Measurements from ENCODE around the gene DGKG.

DGKG gene

DNA sequence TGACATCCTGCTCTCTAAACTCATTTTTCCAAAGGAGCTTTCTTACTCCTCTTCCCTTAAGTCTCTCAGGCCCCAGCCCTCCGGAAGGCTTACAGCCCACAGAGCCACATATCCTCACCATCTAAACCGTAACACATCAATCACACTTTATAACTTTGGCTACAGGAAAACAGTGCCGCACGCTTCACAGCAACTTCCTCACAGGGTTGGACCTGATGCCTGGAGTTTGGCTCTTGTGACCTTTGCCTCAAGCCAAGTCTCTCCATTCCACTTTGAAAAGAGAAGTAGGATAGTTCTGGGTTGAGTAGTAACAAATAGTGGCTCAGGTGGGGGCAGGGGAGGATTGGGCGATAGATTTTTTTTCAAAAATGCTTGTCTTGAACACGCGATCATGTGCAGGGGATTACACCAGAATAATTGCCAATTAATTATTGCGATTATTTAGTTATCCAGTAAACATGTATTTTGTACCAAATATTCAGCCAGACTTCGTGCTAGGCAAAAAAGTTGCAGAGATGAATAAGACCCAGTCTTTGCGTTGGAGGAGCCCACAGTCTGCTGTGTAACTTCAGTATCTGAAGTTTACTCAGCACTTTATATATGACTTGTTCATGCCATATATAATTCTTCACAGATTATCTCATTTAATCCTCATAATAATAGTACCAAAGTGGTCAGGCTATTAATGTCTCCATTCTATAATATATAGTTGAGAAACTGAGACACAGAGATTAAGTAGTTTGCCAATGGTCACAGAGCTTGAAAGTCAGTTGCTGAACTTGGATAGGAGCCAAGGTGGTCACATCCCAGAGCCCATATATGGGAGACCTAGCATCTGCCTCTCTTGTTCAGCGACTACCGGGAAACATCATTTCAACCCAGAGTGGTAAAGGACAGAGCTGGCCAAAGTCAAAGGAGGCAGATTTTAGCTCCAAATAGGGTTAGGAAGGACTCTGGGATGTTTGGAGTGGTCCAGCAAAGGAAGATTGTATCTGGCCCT lies 250.8 kb downstream of the DGKG start:
- Mint-ChIP-seq H3K9me3 (no peaks in the 10 kb centered on the region), H3K36me3 (ENCODE audit: low read depth) (no peaks in the 10 kb centered on the region), H3K4me1 (peaks cover 31% of the 10 kb centered on the region), H3K27ac (peak overlapping the region in 2 of 3 experiments; percentile 40 to 48), H3K27me3 (ENCODE audit: low read depth) (peaks cover 85% of the 10 kb centered on the region), H3K4me3 (peak overlapping the region; percentile 85 to 90 (median 88))
- TF ChIP-seq, protein P1, sequence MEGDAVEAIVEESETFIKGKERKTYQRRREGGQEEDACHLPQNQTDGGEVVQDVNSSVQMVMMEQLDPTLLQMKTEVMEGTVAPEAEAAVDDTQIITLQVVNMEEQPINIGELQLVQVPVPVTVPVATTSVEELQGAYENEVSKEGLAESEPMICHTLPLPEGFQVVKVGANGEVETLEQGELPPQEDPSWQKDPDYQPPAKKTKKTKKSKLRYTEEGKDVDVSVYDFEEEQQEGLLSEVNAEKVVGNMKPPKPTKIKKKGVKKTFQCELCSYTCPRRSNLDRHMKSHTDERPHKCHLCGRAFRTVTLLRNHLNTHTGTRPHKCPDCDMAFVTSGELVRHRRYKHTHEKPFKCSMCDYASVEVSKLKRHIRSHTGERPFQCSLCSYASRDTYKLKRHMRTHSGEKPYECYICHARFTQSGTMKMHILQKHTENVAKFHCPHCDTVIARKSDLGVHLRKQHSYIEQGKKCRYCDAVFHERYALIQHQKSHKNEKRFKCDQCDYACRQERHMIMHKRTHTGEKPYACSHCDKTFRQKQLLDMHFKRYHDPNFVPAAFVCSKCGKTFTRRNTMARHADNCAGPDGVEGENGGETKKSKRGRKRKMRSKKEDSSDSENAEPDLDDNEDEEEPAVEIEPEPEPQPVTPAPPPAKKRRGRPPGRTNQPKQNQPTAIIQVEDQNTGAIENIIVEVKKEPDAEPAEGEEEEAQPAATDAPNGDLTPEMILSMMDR (IDR thresholded peaks at IDR 0.05; ENCODE audit: unreplicated experiment in 3 of 3) = no peak

DNA sequence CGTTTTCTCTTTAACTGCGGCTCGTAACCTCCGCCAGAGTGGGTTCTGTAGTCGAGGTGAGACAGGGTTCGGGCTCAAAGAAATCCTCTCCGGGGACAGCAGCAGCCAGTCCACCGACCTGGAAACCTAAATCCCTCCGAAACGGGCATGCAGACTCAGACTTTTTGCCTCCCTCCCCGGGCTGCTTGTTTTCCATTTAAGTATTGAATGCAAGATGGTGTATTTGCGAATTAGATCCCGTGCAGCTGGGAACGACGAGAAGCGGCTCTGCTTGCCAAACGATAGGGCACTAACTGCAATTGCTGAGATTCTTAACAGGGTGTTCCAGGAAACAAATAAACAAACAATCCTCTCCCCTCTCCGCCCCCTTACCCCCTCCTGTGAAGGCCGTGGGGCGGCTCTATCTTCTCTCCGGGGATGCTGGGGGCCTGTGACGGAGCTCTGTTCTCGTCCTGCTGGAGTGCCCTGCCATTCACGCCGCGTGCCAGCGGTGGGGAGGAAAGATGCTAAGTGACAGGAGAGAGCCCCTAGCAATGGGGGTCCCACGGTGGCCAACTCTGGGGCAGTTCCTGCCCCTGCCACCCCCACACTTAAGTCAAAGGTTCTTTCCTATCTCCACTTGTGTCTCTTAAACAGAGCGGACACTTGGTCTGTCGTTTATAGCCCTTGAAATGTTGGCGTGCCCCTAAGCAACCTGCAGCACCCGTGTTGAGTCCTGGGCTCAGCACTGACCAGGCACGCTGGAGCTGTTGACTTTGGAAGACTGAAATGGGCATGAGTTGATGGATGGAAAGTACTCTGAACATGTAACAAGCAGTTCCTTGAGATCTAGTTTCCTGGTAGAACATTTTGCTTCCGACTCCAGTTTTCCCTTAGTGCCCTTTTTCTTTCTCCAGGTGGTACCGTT lies 251.9 kb downstream of the DGKG start:
- Mint-ChIP-seq H3K9me3 (no peaks in the 10 kb centered on the region), H3K27ac (peak overlapping the region in 2 of 3 experiments; percentile 48 to 51), H3K27me3 (ENCODE audit: low read depth) (peaks cover 83% of the 10 kb centered on the region), H3K36me3 (ENCODE audit: low read depth) (no peaks in the 10 kb centered on the region), H3K4me3 (peak overlapping the region; percentile 85 to 90 (median 88)), H3K4me1 (peaks cover 36% of the 10 kb centered on the region)
- TF ChIP-seq, protein P1 (IDR thresholded peaks at IDR 0.05; ENCODE audit: unreplicated experiment in 3 of 3) = no peak

DNA sequence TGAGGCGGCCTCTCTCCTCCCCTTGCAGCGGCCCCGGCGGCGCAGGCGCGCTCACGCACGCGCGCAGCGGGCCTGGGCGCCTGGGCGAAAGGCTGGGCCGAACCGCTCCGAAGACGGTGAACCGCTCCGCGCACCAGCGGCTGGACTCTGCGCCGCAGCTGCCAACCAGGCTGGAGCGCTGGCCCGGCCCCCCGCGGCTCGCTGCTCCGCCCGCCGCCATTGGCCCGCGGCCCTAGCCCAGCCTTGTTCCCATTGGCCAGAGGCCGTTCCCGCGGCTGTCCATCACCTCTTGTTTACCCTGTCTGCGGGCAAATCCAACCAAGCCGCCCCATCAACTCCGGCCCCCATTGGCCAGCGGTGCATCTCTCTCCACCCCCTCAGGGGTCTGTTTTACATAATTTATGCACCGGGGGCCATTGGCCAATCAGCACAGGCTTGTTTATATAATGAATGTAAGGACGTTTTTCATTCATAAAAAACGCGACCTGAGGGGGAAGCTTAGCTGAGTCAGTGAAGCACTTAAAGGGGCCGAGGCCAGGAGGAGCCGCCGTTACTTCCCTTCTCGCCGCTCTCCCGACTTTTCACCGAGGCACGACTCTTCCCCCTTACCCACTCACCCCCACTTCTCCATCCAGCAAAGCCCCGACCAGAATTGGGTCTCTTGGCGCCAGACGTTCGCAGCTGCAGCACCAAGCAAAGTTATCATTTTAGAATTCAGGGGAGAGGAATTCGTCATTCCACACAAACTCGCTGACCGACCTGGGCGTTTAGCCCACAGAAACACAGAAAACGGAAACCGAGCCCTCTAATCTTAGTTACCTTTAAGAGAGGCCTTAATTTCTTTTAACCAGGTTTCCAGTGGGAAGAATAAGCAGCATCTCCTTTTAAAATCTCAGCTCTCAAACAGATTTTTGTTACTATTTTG lies 252.8 kb downstream of the DGKG start, which contains the start of gene ETV5:
TSS of gene ETV5 (minus strand) at position 149 of the 925 bp plus-strand sequence. CDS start 3,221 bp downstream, outside the sequence.
- no peaks in the 10 kb centered on the region for H3K36me3 Mint-ChIP-seq (ENCODE audit: low read depth)
- peak within 1 kb of the TSS; percentile 85 to 90 (median 88) for H3K4me3 Mint-ChIP-seq
- TF ChIP-seq, protein P1 (IDR thresholded peaks at IDR 0.05; ENCODE audit: unreplicated experiment in 3 of 3) = no peak
- peaks cover 75% of the 10 kb centered on the region for H3K27me3 Mint-ChIP-seq (ENCODE audit: low read depth)
- no peaks in the 10 kb centered on the region for H3K9me3 Mint-ChIP-seq
- H3K27ac Mint-ChIP-seq = peak within 1 kb of the TSS; percentile 48 to 77 (median 51)
- peaks cover 38% of the 10 kb centered on the region for H3K4me1 Mint-ChIP-seq

DNA sequence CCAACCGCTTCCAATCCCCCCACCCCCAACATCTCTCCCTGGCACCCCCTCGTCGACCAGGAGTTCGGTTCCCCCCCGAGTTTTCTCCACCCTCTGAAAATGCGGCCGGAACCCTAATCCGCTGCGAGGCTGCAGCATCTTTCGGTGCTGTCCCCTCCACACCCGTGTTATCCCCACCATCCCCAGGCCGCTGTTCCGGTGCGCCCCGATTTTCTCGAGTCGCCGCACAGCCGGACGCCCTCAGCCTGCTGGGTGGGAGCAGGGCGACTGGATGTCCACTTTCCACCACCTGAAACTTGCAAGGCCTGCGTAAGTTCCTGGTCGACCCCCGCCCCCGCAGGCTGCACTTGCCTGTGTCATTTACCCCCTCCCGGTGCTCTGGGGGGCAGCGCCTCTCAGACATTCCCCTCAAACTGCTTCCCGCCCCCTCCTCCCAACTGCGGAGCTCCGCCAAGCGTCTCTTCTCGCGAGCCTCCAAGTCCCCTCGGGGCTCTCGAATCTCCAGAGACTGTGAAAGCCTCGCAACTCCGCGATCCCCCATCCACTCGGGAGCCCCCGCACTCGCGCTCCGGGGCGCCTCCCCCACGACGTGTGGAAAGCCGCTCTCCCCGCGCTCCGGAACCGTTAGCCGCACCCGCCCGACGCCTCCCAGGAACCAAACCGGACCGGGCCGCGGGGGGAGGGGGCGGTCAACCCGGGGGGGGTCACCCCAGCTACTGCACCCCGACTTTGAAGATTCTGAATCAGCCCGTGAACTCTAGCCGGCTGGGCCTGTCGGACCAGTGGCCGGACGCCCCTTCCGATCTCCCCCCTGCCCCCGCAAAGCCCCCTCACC lies 253.7 kb downstream of the DGKG start:
- TF ChIP-seq, protein P1 (IDR thresholded peaks at IDR 0.05; ENCODE audit: unreplicated experiment in 3 of 3) = no peak
- no peaks in the 10 kb centered on the region for H3K36me3 Mint-ChIP-seq (ENCODE audit: low read depth)
- peaks cover 75% of the 10 kb centered on the region for H3K27me3 Mint-ChIP-seq (ENCODE audit: low read depth)
- no peaks in the 10 kb centered on the region for H3K9me3 Mint-ChIP-seq
- H3K4me1 Mint-ChIP-seq = peaks cover 46% of the 10 kb centered on the region
- peak overlapping the region; percentile 85 to 90 (median 88) for H3K4me3 Mint-ChIP-seq
- peak overlapping the region in 2 of 3 experiments; percentile 34 to 48 for H3K27ac Mint-ChIP-seq

Measured in nephron (organoid).